ENCODE data around the gene DUSP7. TPM values are rescaled to one million over a fixed set of nuclear protein-coding genes. Genes with fewer than 3 reads are reported as not detected.
A peak's percentile ranks its signal among the peaks of the same experiment; 100 is the strongest.

Gene DUSP7
- polyA plus RNA-seq, 1 of the 3 experiments (the other 2 are of a cell fraction), result 25.8 TPM

GRCh38 chr3:52023860-52024764 lies 32.3 kb downstream of the DUSP7 start:
- ChIA-PET CTCF (interaction anchor here (1.1 to 24.7 kb wide), 6 partner anchors 12 to 196 kb away, joined by 3 to 983 read pairs (median 132); partner anchors contain the start of gene DUSP7), POLR2A (interaction anchor here (1.0 to 9.4 kb wide), 3 partner anchors 12 to 33 kb away, joined by 3 to 218 read pairs (median 12); partner anchors contain the start of gene DUSP7)
- H3K9me2 ChIP-seq, result no peaks in the 10 kb centered on the region
- TF ChIP-seq, protein P1, sequence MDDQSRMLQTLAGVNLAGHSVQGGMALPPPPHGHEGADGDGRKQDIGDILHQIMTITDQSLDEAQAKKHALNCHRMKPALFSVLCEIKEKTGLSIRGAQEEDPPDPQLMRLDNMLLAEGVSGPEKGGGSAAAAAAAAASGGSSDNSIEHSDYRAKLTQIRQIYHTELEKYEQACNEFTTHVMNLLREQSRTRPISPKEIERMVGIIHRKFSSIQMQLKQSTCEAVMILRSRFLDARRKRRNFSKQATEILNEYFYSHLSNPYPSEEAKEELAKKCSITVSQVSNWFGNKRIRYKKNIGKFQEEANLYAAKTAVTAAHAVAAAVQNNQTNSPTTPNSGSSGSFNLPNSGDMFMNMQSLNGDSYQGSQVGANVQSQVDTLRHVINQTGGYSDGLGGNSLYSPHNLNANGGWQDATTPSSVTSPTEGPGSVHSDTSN (IDR thresholded peaks at IDR 0.05), result no peak
- TF ChIP-seq EZH2phosphoT487 (IDR thresholded peaks at IDR 0.05; ENCODE audit: borderline replicate concordance, low read depth), result no peak
- no peak for TF ChIP-seq RFX5 (IDR thresholded peaks at IDR 0.05; ENCODE audit: low read length)
- no peak for TF ChIP-seq FOSL2 (IDR thresholded peaks at IDR 0.05; ENCODE audit: borderline replicate concordance, low read depth)
- TF ChIP-seq TCF12 (IDR thresholded peaks at IDR 0.05), result no peak
- WGBS (ENCODE audit: low lambda C conversion rate), result 89% methylated on average over 7 of the region's 8 CpGs
- no peaks in the 10 kb centered on the region for H3K9me3 ChIP-seq
- no peaks in the 10 kb centered on the region for H3K79me2 ChIP-seq (ENCODE audit: insufficient read depth)
- no peak overlapping the region for H3K9ac ChIP-seq
- H3K4me1 ChIP-seq (ENCODE audit: control insufficient read depth in 1 of 2, insufficient read depth in 2 of 2, low read depth in 1 of 2, low read length in 1 of 2), result peaks cover 20 to 82% of the 10 kb centered on the region in 2 experiments; a peak in 2 of 4 replicates
- H3F3A ChIP-seq (replicated peaks; ENCODE audit: insufficient read depth), result peaks cover 3% of the 10 kb centered on the region
- H3K4me3 ChIP-seq (ENCODE audit: low read depth in 2 of 2, low read length in 1 of 2), result no peak overlapping the region
- peak overlapping the region in 1 of 2 experiments; percentile 88; a peak in 2 of 4 replicates for H3K27ac ChIP-seq (ENCODE audit: low read depth in 2 of 2, low read length in 1 of 2)
- H4K20me1 ChIP-seq (ENCODE audit: insufficient read depth), result no peaks in the 10 kb centered on the region
- DNase-seq, result no peak
- H3K4me2 ChIP-seq, result no peak overlapping the region
- no peaks in the 10 kb centered on the region for H3K27me3 ChIP-seq (ENCODE audit: insufficient read depth)
- H3K36me3 ChIP-seq (replicated peaks in 1 of 2; ENCODE audit: control insufficient read depth in 1 of 2, insufficient read depth in 2 of 2, low read length in 1 of 2), result no peaks in the 10 kb centered on the region
- peak overlapping the region; percentile 68; the same call in 1 of the 2 replicates for H2AFZ ChIP-seq (ENCODE audit: low read depth)

DNA sequence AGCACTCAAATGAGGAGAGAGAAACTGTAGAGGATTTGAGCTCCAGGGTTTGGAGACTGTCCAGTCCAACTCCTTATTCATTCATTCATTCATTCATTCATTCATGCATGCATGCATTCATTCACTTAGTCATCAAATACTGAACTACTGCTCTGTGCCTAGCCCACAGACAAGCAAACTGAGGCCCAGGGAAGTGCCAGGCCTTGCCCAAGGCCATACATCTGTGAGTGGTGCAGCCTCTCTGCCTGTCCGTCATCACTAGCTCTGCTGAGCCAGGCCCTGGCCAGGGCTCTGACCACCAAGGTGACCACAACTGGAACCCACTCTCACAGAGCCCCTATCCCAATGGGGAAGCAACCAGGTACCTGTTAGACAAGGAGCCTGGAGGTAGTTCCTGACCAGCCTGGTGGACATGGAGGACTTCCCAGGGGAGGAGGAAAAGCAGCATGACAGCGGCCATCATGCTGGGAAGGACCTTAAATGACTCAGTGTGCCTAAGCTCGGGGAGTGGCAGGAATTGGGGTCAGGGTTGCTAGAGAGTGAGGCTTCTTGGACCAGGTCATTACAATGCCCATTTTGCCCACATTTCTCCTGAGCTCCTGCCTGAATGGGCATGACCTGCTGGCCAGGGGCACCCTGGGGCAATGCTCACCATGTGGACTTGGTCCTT lies 33.1 kb downstream of the DUSP7 start:
- DNase-seq, result no peak
- Histone ChIP-seq H3K9ac (no peak overlapping the region), H4K20me1 (ENCODE audit: insufficient read depth) (no peaks in the 10 kb centered on the region), H3K4me3 (ENCODE audit: low read depth in 2 of 2, low read length in 1 of 2) (no peak overlapping the region), H3K4me2 (peak overlapping the region; percentile 53), H3F3A (replicated peaks; ENCODE audit: insufficient read depth) (peaks cover 3% of the 10 kb centered on the region), H2AFZ (ENCODE audit: low read depth) (peak overlapping the region; percentile 68; the same call in 1 of the 2 replicates), H3K27me3 (ENCODE audit: insufficient read depth) (no peaks in the 10 kb centered on the region), H3K27ac (ENCODE audit: low read depth in 2 of 2, low read length in 1 of 2) (peak overlapping the region; percentile 40 to 88), H3K36me3 (replicated peaks in 1 of 2; ENCODE audit: control insufficient read depth in 1 of 2, insufficient read depth in 2 of 2, low read length in 1 of 2) (no peaks in the 10 kb centered on the region), H3K9me2 (no peaks in the 10 kb centered on the region), H3K9me3 (no peaks in the 10 kb centered on the region), H3K4me1 (ENCODE audit: control insufficient read depth in 1 of 2, insufficient read depth in 2 of 2, low read depth in 1 of 2, low read length in 1 of 2) (peaks cover 20 to 75% of the 10 kb centered on the region in 2 experiments; a peak in 2 of 4 replicates), H3K79me2 (ENCODE audit: insufficient read depth) (no peaks in the 10 kb centered on the region)
- TF ChIP-seq RXRA (IDR thresholded peaks at IDR 0.05; ENCODE audit: borderline replicate concordance, low read depth), result no peak
- TF ChIP-seq GABPA (IDR thresholded peaks at IDR 0.05; ENCODE audit: low read depth), result no peak
- TF ChIP-seq ZBTB33 (IDR thresholded peaks at IDR 0.05; ENCODE audit: borderline replicate concordance, low read depth), result no peak
- TF ChIP-seq MXI1 (IDR thresholded peaks at IDR 0.05; ENCODE audit: low read depth, low read length), result no peak
- TF ChIP-seq, protein P2, sequence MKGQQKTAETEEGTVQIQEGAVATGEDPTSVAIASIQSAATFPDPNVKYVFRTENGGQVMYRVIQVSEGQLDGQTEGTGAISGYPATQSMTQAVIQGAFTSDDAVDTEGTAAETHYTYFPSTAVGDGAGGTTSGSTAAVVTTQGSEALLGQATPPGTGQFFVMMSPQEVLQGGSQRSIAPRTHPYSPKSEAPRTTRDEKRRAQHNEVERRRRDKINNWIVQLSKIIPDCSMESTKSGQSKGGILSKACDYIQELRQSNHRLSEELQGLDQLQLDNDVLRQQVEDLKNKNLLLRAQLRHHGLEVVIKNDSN (IDR thresholded peaks at IDR 0.05; ENCODE audit: borderline replicate concordance, low read depth), result no peak
- no peak for TF ChIP-seq TAF1 (IDR thresholded peaks at IDR 0.05; ENCODE audit: borderline replicate concordance, low read depth, low read length)
- TF ChIP-seq FOXM1 (IDR thresholded peaks at IDR 0.05; ENCODE audit: low read depth), result no peak
- WGBS (ENCODE audit: low lambda C conversion rate), result 90% methylated on average over 3 of the region's 3 CpGs
- CTCF ChIA-PET, result interaction anchor here (1.1 to 24.7 kb wide), 6 partner anchors 9 to 197 kb away, joined by 3 to 983 read pairs (median 5); partner anchors contain the start of gene DUSP7
- POLR2A ChIA-PET, result interaction anchor here (1.0 kb wide), 1 partner anchor 13 kb away, joined by 3 read pairs; no protein-coding TSS in a partner anchor
